SK-MEL-5 (cell line): ENCODE data around the gene FOXM1. TPM values are rescaled to one million over a fixed set of nuclear protein-coding genes. Genes with fewer than 3 reads are reported as not detected.

Source experiments
- DNase-seq: peaks from one replicate; pipeline ENCODE4 v3.0.0-alpha.2; 2016; ENCODE audit warnings: low read depth, low spot score
- in situ Hi-C: cut with HindIII; loops from 2 replicates; pipeline ENCODE4 v1.10.0; 2016; ENCODE audit warnings: low sequenced_read_pairs, high pct_unique_total_duplicates, low pct_unique_long_range_greater_than_20kb
- polyA plus RNA-seq, 2 experiments: library from polyadenylated mRNA; depleted of rRNA; stranded (reverse); fragments of >200 nt; gene quantifications; 2 replicates each; pipeline ENCODE4 v1.2.3, GENCODE V29; 2015
- total RNA-seq: library from RNA; depleted of rRNA; stranded (reverse); fragments of >200 nt; shearing (Covaris generic); gene quantifications from 2 replicates; pipeline ENCODE4 v1.2.3, GENCODE V29; 2014; rRNA removed

FOXM1 gene
- total RNA-seq = 21.8 and 28.8 TPM in 2 replicates
- 65.0 and 87.3 TPM in 2 replicates for polyA plus RNA-seq (2015; cell fraction: cytosol; rRNA removed)
- polyA plus RNA-seq (2015; cell fraction: nucleus; rRNA removed) = 41.0 and 41.8 TPM in 2 replicates

- in situ Hi-C loops = no loop called here
- DNase-seq = peak; percentile 86
Measured at GRCh38 chr12:2877047-2877952, at the start of gene FOXM1, which contains the start of gene RHNO1. Gene FOXM1 (minus strand): TSS chr12:2877174. CDS start chr12:2874478, 2,696 bp downstream. Gene RHNO1 (plus strand): TSS chr12:2877223. CDS start chr12:2885367, 8,144 bp downstream.

- in situ Hi-C loops = no loop called here
- peak; percentile 85 for DNase-seq
Measured at GRCh38 chr12:2925322-2925995, 48.5 kb upstream of the FOXM1 start.

- no peak for DNase-seq
- in situ Hi-C loops = no loop called here
Measured at GRCh38 chr12:2924019-2924418, 47.0 kb upstream of the FOXM1 start.

- in situ Hi-C loops = no loop called here
- no peak for DNase-seq
Measured at GRCh38 chr12:2923057-2923456, 46.1 kb upstream of the FOXM1 start.

- DNase-seq = no peak
- in situ Hi-C loops = no loop called here
Measured at GRCh38 chr12:2922329-2922728, 45.4 kb upstream of the FOXM1 start.

GRCh38 chr12:2919249-2919648 is 42.3 kb upstream of the FOXM1 start:
- DNase-seq = no peak
- in situ Hi-C loops = no loop called here

GRCh38 chr12:2912216-2912575 is 35.2 kb upstream of the FOXM1 start:
- DNase-seq = no peak
- in situ Hi-C loops = no loop called here

- in situ Hi-C loops = no loop called here
- no peak for DNase-seq
Measured at GRCh38 chr12:2904260-2904659, 27.3 kb upstream of the FOXM1 start.

GRCh38 chr12:2902272-2902880 is 25.4 kb upstream of the FOXM1 start:
- DNase-seq = no peak
- in situ Hi-C loops = no loop called here

- no peak for DNase-seq
- in situ Hi-C loops = no loop called here
Measured at GRCh38 chr12:2900642-2901041, 23.7 kb upstream of the FOXM1 start.

- in situ Hi-C loops = no loop called here
- no peak for DNase-seq
Measured at GRCh38 chr12:2897418-2897817, 20.4 kb upstream of the FOXM1 start.

- in situ Hi-C loops = no loop called here
- DNase-seq = no peak
Measured at GRCh38 chr12:2895511-2895910, 18.5 kb upstream of the FOXM1 start.

- DNase-seq = peak; percentile 34
- in situ Hi-C loops = no loop called here
Measured at GRCh38 chr12:2895051-2895451, 18.1 kb upstream of the FOXM1 start.

- in situ Hi-C loops = no loop called here
- no peak for DNase-seq
Measured at GRCh38 chr12:2893007-2893406, 16.0 kb upstream of the FOXM1 start.

- no peak for DNase-seq
- in situ Hi-C loops = no loop called here
Measured at GRCh38 chr12:2892246-2892645, 15.3 kb upstream of the FOXM1 start.

GRCh38 chr12:2891240-2892053 is 14.5 kb upstream of the FOXM1 start:
- in situ Hi-C loops = no loop called here
- peak; percentile 59 for DNase-seq

GRCh38 chr12:2890388-2891239 is 13.6 kb upstream of the FOXM1 start, which contains the start of gene TULP3:
Gene TULP3 (plus strand): TSS chr12:2890891. CDS start chr12:2890948, 57 bp downstream.
- in situ Hi-C loops = no loop called here
- peak; percentile 97 for DNase-seq
